HepG2 (cell line): Measurements from ENCODE around the gene ARMC5. TPM values are rescaled to one million over a fixed set of nuclear protein-coding genes. Genes with fewer than 3 reads are reported as not detected.
A peak's percentile ranks its signal among the peaks of the same experiment; 100 is the strongest.

ENCODE experiments used
- AHR ChIP-seq: IDR thresholded peaks from 2 replicates; pipeline ENCODE4 v1.6.1; 2018; ENCODE audit warnings: missing genetic modification reagents, missing compliant biosample characterization
- CC2D1A ChIP-seq: sonication (generic); formaldehyde crosslinking; IDR thresholded peaks from 2 replicates; pipeline ENCODE4 v1.8.1; 2023; ENCODE audit warnings: mild to moderate bottlenecking, missing genetic modification reagents
- CERS6 ChIP-seq: sonication (generic); formaldehyde crosslinking; IDR thresholded peaks from 2 replicates; pipeline ENCODE4 v1.5.0; 2020; ENCODE audit warnings: missing genetic modification reagents
- GATAD2A ChIP-seq: IDR thresholded peaks from 2 replicates; pipeline ENCODE4 v1.6.1; 2016
- HIVEP1 ChIP-seq: sonication (generic); formaldehyde crosslinking; IDR thresholded peaks from 2 replicates; pipeline ENCODE4 v1.4.0; 2020; ENCODE audit warnings: mild to moderate bottlenecking, missing genetic modification reagents
- HOXA5 ChIP-seq: sonication (generic); formaldehyde crosslinking; IDR thresholded peaks from 2 replicates; pipeline ENCODE4 v1.4.0; 2020; ENCODE audit warnings: missing genetic modification reagents
- KLF6 ChIP-seq: IDR thresholded peaks from 2 replicates; pipeline ENCODE4 v1.8.0; 2016; ENCODE audit warnings: missing biosample characterization, missing genetic modification reagents
- MAF1 ChIP-seq: sonication (generic); formaldehyde crosslinking; IDR thresholded peaks from 2 replicates; pipeline ENCODE4 v1.5.0; 2020; ENCODE audit warnings: missing genetic modification reagents, borderline replicate concordance
- MAFG ChIP-seq: sonication (generic); formaldehyde crosslinking; IDR thresholded peaks from 2 replicates; pipeline ENCODE4 v1.5.1; 2020; ENCODE audit warnings: mild to moderate bottlenecking, missing genetic modification reagents
- MYC ChIP-seq: sonication (generic); formaldehyde crosslinking; IDR thresholded peaks from 2 replicates; pipeline ENCODE4 v1.9.0; 2021; ENCODE audit warnings: missing genetic modification reagents, borderline replicate concordance
- NR1H2 ChIP-seq: sonication (generic); formaldehyde crosslinking; IDR thresholded peaks from 2 replicates; pipeline ENCODE4 v1.8.1; 2022; ENCODE audit warnings: low read depth, missing genetic modification reagents, borderline replicate concordance
- ONECUT2 ChIP-seq: sonication (generic); formaldehyde crosslinking; IDR thresholded peaks from 2 replicates; pipeline ENCODE4 v1.4.0; 2020; ENCODE audit warnings: missing genetic modification reagents
- PRPF4 ChIP-seq: fragments of 200-400 bp; formaldehyde crosslinking; IDR thresholded peaks from 2 replicates; pipeline ENCODE4 v1.6.1; 2016; ENCODE audit warnings: low read length, low read depth; ENCODE audit not compliant: poor library complexity, severe bottlenecking
- SMAD1 ChIP-seq: sonication (generic); formaldehyde crosslinking; IDR thresholded peaks from 2 replicates; pipeline ENCODE4 v1.4.0; 2020; ENCODE audit warnings: missing genetic modification reagents, low read depth, mild to moderate bottlenecking, borderline replicate concordance
- YEATS4 ChIP-seq: sonication (generic); formaldehyde crosslinking; IDR thresholded peaks from 2 replicates; pipeline ENCODE4 v1.4.0; 2020; ENCODE audit warnings: missing genetic modification reagents, borderline replicate concordance
- ZNF136 ChIP-seq: sonication (generic); formaldehyde crosslinking; IDR thresholded peaks from 2 replicates; pipeline ENCODE4 v1.8.1; 2022; ENCODE audit warnings: low read depth, mild to moderate bottlenecking, moderate library complexity, missing genetic modification reagents
- ZNF224 ChIP-seq: sonication (generic); formaldehyde crosslinking; IDR thresholded peaks from 2 replicates; pipeline ENCODE4 v1.5.0; 2020; ENCODE audit warnings: mild to moderate bottlenecking, missing genetic modification reagents
- ZNF296 ChIP-seq: sonication (generic); formaldehyde crosslinking; conservative IDR thresholded peaks from 2 replicates; pipeline ENCODE4 v1.5.0; 2020; ENCODE audit warnings: mild to moderate bottlenecking, missing genetic modification reagents
- ZNF335 ChIP-seq: sonication (generic); formaldehyde crosslinking; IDR thresholded peaks from 2 replicates; pipeline ENCODE4 v1.4.0; 2020; ENCODE audit warnings: missing genetic modification reagents
- ZNF567 ChIP-seq: sonication (generic); formaldehyde crosslinking; IDR thresholded peaks from 2 replicates; pipeline ENCODE4 v1.8.1; 2023; ENCODE audit warnings: mild to moderate bottlenecking, missing genetic modification reagents, borderline replicate concordance
- ZNF749 ChIP-seq: sonication (generic); formaldehyde crosslinking; IDR thresholded peaks from 2 replicates; pipeline ENCODE4 v1.8.0; 2022; ENCODE audit warnings: mild to moderate bottlenecking, missing genetic modification reagents, moderate library complexity, borderline replicate concordance
- polyA plus RNA-seq, 8 experiments: library from polyadenylated mRNA; depleted of rRNA in 3 of 8; stranded (reverse) in 7 of 8; unstranded in 1 of 8; fragments of >200 nt; fragmentation: Illumina TruSeq in 4 of 8; extraction: Trizol in 4 of 8; gene quantifications; 2 replicates each; pipeline versions ENCODE4 v1.2.1 to v1.2.3, GENCODE V29; 2011 to 2016; ENCODE audit warnings: low read depth in 4 of 8, missing spikeins in 1 of 8, mixed read lengths in 1 of 8; ENCODE audit not compliant: insufficient read depth in 1 of 8
- total RNA-seq, 5 experiments: library from RNA; depleted of rRNA; stranded (reverse); fragments of >200 nt; fragmentation: Illumina TruSeq; extraction: Trizol; gene quantifications; 2 replicates each; pipeline ENCODE4 v1.2.3, GENCODE V29; 2016; ENCODE audit warnings: low read depth in 1 of 5
- TF ChIP-seq, protein P1 (sequence below): sonication (generic); formaldehyde crosslinking; IDR thresholded peaks from 2 replicates; pipeline ENCODE4 v1.5.0; 2020; ENCODE audit warnings: mild to moderate bottlenecking, missing genetic modification reagents
- TF ChIP-seq, protein P2 (sequence below): sonication (generic); formaldehyde crosslinking; IDR thresholded peaks from 2 replicates; pipeline ENCODE4 v1.9.0; 2021; ENCODE audit warnings: mild to moderate bottlenecking, missing genetic modification reagents

Gene ARMC5
- total and polyA plus RNA-seq, 2 of the 13 experiments (the other 11 are each of a cell fraction or from before 2014, with no cell fraction given), result 10.8 to 22.3 TPM

GRCh38 chr16:31507929-31508705, 48.8 kb downstream of the ARMC5 start, which contains the start of gene RUSF1 (continued):
- TF ChIP-seq HOXA5 (CRISPR knock-in tag) (peak; percentile 96), GATAD2A (CRISPR knock-in tag) (peak; percentile 72), ZNF224 (CRISPR knock-in tag) (peak; percentile 81), ZNF136 (CRISPR knock-in tag) (no peak), SMAD1 (CRISPR knock-in tag) (peak; percentile 97), YEATS4 (CRISPR knock-in tag) (peak; percentile 99), PRPF4 (no peak), MAFG (CRISPR knock-in tag) (no peak), MAF1 (CRISPR knock-in tag) (peak; percentile 63), HIVEP1 (peak; percentile 93), ZNF567 (CRISPR knock-in tag) (peak; percentile 98; the same call in 1 of the 2 replicates), CC2D1A (CRISPR knock-in tag) (no peak), MYC (CRISPR knock-in tag) (peak; percentile 96), ZNF749 (CRISPR knock-in tag) (no peak; the same call in 1 of the 2 replicates), ZNF335 (CRISPR knock-in tag) (no peak), NR1H2 (CRISPR knock-in tag) (no peak), ONECUT2 (CRISPR knock-in tag) (no peak; the same call in 1 of the 2 replicates), CERS6 (no peak), AHR (CRISPR knock-in tag) (peak; percentile 86), KLF6 (peak; percentile 96), ZNF296 (no peak; the same call in 1 of the 2 replicates)
- TF ChIP-seq, protein P1, sequence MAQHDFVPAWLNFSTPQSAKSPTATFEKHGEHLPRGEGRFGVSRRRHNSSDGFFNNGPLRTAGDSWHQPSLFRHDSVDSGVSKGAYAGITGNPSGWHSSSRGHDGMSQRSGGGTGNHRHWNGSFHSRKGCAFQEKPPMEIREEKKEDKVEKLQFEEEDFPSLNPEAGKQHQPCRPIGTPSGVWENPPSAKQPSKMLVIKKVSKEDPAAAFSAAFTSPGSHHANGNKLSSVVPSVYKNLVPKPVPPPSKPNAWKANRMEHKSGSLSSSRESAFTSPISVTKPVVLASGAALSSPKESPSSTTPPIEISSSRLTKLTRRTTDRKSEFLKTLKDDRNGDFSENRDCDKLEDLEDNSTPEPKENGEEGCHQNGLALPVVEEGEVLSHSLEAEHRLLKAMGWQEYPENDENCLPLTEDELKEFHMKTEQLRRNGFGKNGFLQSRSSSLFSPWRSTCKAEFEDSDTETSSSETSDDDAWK (CRISPR knock-in tag), result no peak
- TF ChIP-seq, protein P2, sequence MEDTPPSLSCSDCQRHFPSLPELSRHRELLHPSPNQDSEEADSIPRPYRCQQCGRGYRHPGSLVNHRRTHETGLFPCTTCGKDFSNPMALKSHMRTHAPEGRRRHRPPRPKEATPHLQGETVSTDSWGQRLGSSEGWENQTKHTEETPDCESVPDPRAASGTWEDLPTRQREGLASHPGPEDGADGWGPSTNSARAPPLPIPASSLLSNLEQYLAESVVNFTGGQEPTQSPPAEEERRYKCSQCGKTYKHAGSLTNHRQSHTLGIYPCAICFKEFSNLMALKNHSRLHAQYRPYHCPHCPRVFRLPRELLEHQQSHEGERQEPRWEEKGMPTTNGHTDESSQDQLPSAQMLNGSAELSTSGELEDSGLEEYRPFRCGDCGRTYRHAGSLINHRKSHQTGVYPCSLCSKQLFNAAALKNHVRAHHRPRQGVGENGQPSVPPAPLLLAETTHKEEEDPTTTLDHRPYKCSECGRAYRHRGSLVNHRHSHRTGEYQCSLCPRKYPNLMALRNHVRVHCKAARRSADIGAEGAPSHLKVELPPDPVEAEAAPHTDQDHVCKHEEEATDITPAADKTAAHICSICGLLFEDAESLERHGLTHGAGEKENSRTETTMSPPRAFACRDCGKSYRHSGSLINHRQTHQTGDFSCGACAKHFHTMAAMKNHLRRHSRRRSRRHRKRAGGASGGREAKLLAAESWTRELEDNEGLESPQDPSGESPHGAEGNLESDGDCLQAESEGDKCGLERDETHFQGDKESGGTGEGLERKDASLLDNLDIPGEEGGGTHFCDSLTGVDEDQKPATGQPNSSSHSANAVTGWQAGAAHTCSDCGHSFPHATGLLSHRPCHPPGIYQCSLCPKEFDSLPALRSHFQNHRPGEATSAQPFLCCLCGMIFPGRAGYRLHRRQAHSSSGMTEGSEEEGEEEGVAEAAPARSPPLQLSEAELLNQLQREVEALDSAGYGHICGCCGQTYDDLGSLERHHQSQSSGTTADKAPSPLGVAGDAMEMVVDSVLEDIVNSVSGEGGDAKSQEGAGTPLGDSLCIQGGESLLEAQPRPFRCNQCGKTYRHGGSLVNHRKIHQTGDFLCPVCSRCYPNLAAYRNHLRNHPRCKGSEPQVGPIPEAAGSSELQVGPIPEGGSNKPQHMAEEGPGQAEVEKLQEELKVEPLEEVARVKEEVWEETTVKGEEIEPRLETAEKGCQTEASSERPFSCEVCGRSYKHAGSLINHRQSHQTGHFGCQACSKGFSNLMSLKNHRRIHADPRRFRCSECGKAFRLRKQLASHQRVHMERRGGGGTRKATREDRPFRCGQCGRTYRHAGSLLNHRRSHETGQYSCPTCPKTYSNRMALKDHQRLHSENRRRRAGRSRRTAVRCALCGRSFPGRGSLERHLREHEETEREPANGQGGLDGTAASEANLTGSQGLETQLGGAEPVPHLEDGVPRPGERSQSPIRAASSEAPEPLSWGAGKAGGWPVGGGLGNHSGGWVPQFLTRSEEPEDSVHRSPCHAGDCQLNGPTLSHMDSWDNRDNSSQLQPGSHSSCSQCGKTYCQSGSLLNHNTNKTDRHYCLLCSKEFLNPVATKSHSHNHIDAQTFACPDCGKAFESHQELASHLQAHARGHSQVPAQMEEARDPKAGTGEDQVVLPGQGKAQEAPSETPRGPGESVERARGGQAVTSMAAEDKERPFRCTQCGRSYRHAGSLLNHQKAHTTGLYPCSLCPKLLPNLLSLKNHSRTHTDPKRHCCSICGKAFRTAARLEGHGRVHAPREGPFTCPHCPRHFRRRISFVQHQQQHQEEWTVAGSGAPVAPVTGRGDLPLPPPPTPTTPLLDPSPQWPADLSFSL (CRISPR knock-in tag), result peak; percentile 82
